ENCODE results near the gene TMEM17. TPM values are rescaled to one million over a fixed set of nuclear protein-coding genes. Genes with fewer than 3 reads are reported as not detected.

The TMEM17 gene, protein sequence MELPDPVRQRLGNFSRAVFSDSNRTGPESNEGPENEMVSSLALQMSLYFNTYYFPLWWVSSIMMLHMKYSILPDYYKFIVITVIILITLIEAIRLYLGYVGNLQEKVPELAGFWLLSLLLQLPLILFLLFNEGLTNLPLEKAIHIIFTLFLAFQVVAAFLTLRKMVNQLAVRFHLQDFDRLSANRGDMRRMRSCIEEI
- total RNA-seq (ENCODE audit: low replicate concordance): 1.8 and 2.4 TPM in 2 replicates

DNA sequence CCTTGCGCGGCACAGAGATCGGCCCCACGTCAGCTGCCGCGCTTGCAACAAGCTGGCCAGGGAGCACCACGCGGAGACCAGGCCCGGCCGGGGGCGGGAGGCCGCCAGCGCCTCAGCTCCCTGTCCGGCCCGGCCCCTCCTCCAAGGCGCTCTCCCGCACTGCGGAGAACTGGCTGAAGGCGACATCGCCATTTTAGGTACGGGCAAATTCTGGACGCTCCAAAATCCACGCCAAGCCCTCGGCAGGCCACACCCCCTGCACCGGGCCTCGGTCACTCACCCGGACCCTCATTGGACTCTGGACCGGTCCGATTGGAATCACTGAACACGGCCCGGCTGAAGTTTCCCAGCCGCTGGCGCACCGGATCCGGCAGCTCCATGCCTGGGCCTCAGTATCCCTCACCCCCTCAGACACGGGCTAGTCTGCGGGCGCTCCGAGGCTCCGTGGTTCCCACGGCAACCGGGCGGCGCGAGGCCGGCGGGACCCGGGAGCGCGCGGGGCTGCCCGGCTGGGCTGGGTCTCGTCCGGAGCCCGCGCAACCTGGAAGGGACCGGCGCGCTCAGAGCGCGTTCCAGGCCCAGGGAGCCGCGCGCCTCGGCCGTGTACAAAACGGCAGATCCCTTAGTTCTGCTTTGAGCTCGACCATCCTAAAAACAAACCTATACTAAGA, at the start of gene TMEM17:
TMEM17 (minus strand) TSS at position 446 of the 671 bp plus-strand sequence; CDS start at position 380, 66 bp downstream.
- Histone ChIP-seq H2AFZ (replicated peaks) (peak within 1 kb of the TSS; percentile 87), H3K9ac (peak within 1 kb of the TSS; percentile 40), H3K27me3 (no peaks in the 10 kb centered on the region), H3K4me3 (peak within 1 kb of the TSS; percentile 62), H3K79me2 (ENCODE audit: low read depth) (no peaks in the 10 kb centered on the region), H4K20me1 (ENCODE audit: low read depth) (no peaks in the 10 kb centered on the region), H3K9me3 (ENCODE audit: low read depth) (no peaks in the 10 kb centered on the region), H3F3A (ENCODE audit: low read depth) (peaks cover 13% of the 10 kb centered on the region), H3K4me2 (peak within 1 kb of the TSS; percentile 78), H3K27ac (peak within 1 kb of the TSS; percentile 68), H3K36me3 (no peaks in the 10 kb centered on the region), H3K4me1 (peaks cover 12% of the 10 kb centered on the region)
- peaks cover 13% of the 10 kb centered on the region for H3K4me1 Mint-ChIP-seq
- peak within 1 kb of the TSS; percentile 86 for H3K4me3 Mint-ChIP-seq
- TF ChIP-seq EZH2phosphoT487 (IDR thresholded peaks at IDR 0.05) (no peak), EZH2 (IDR thresholded peaks at IDR 0.05) (peak; percentile 53)
- DNase-seq (ENCODE audit: low spot score): peak; percentile 93
- no peaks in the 10 kb centered on the region for H3K27me3 Mint-ChIP-seq (ENCODE audit: insufficient read depth, low read depth)
- peak within 1 kb of the TSS; percentile 80 for H3K27ac Mint-ChIP-seq
- H3K9me3 Mint-ChIP-seq: no peaks in the 10 kb centered on the region
- peaks cover 3% of the 10 kb centered on the region for H3K36me3 Mint-ChIP-seq

- Histone ChIP-seq H3K9ac (no peak overlapping the region), H3K9me3 (ENCODE audit: low read depth) (no peaks in the 10 kb centered on the region), H4K20me1 (ENCODE audit: low read depth) (no peaks in the 10 kb centered on the region), H3F3A (ENCODE audit: low read depth) (no peaks in the 10 kb centered on the region), H3K27me3 (no peaks in the 10 kb centered on the region), H3K36me3 (no peaks in the 10 kb centered on the region), H3K79me2 (ENCODE audit: low read depth) (no peaks in the 10 kb centered on the region), H3K4me3 (no peak overlapping the region), H3K4me2 (no peak overlapping the region), H2AFZ (replicated peaks) (no peak overlapping the region), H3K27ac (no peak overlapping the region), H3K4me1 (no peaks in the 10 kb centered on the region)
- H3K27me3 Mint-ChIP-seq (ENCODE audit: insufficient read depth, low read depth): no peaks in the 10 kb centered on the region
- H3K36me3 Mint-ChIP-seq: no peaks in the 10 kb centered on the region
- DNase-seq (ENCODE audit: low spot score): no peak
- no peak overlapping the region for H3K27ac Mint-ChIP-seq
- no peak overlapping the region for H3K4me3 Mint-ChIP-seq
- TF ChIP-seq EZH2phosphoT487 (IDR thresholded peaks at IDR 0.05) (no peak), EZH2 (IDR thresholded peaks at IDR 0.05) (no peak)
- TF ChIP-seq, protein P1, sequence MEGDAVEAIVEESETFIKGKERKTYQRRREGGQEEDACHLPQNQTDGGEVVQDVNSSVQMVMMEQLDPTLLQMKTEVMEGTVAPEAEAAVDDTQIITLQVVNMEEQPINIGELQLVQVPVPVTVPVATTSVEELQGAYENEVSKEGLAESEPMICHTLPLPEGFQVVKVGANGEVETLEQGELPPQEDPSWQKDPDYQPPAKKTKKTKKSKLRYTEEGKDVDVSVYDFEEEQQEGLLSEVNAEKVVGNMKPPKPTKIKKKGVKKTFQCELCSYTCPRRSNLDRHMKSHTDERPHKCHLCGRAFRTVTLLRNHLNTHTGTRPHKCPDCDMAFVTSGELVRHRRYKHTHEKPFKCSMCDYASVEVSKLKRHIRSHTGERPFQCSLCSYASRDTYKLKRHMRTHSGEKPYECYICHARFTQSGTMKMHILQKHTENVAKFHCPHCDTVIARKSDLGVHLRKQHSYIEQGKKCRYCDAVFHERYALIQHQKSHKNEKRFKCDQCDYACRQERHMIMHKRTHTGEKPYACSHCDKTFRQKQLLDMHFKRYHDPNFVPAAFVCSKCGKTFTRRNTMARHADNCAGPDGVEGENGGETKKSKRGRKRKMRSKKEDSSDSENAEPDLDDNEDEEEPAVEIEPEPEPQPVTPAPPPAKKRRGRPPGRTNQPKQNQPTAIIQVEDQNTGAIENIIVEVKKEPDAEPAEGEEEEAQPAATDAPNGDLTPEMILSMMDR (IDR thresholded peaks at IDR 0.05): no peak
- peaks cover 3% of the 10 kb centered on the region for H3K9me3 Mint-ChIP-seq
- H3K4me1 Mint-ChIP-seq: no peaks in the 10 kb centered on the region
Observed at GRCh38 chr2:62554440-62554839, 48.4 kb upstream of the TMEM17 start.

- H3K4me3 Mint-ChIP-seq: no peak overlapping the region
- no peak overlapping the region for H3K27ac Mint-ChIP-seq
- Histone ChIP-seq H2AFZ (replicated peaks) (no peak overlapping the region), H3K36me3 (no peaks in the 10 kb centered on the region), H3K4me1 (no peaks in the 10 kb centered on the region), H3K9me3 (ENCODE audit: low read depth) (no peaks in the 10 kb centered on the region), H3F3A (ENCODE audit: low read depth) (no peaks in the 10 kb centered on the region), H3K79me2 (ENCODE audit: low read depth) (no peaks in the 10 kb centered on the region), H3K27me3 (no peaks in the 10 kb centered on the region), H3K4me2 (no peak overlapping the region), H3K27ac (no peak overlapping the region), H4K20me1 (ENCODE audit: low read depth) (no peaks in the 10 kb centered on the region), H3K9ac (no peak overlapping the region), H3K4me3 (no peak overlapping the region)
- no peaks in the 10 kb centered on the region for H3K27me3 Mint-ChIP-seq (ENCODE audit: insufficient read depth, low read depth)
- H3K9me3 Mint-ChIP-seq: peaks cover 3% of the 10 kb centered on the region
- TF ChIP-seq EZH2phosphoT487 (IDR thresholded peaks at IDR 0.05): no peak
- TF ChIP-seq, protein P1 (IDR thresholded peaks at IDR 0.05): no peak
- no peak for TF ChIP-seq EZH2 (IDR thresholded peaks at IDR 0.05)
- H3K4me1 Mint-ChIP-seq: no peaks in the 10 kb centered on the region
- no peak for DNase-seq (ENCODE audit: low spot score)
- no peaks in the 10 kb centered on the region for H3K36me3 Mint-ChIP-seq
Observed at GRCh38 chr2:62550461-62550860, 44.5 kb upstream of the TMEM17 start.

- no peaks in the 10 kb centered on the region for H3K27me3 Mint-ChIP-seq (ENCODE audit: insufficient read depth, low read depth)
- H3K9me3 Mint-ChIP-seq: peaks cover 3% of the 10 kb centered on the region
- H3K4me1 ChIP-seq: no peaks in the 10 kb centered on the region
- TF ChIP-seq EZH2phosphoT487 (IDR thresholded peaks at IDR 0.05) (no peak), EZH2 (IDR thresholded peaks at IDR 0.05) (no peak)
- TF ChIP-seq, protein P1 (IDR thresholded peaks at IDR 0.05): no peak
- no peaks in the 10 kb centered on the region for H3K36me3 ChIP-seq
- H3K4me1 Mint-ChIP-seq: no peaks in the 10 kb centered on the region
- no peaks in the 10 kb centered on the region for H3K36me3 Mint-ChIP-seq
- no peaks in the 10 kb centered on the region for H3F3A ChIP-seq (ENCODE audit: low read depth)
- no peak overlapping the region for H2AFZ ChIP-seq (replicated peaks)
- H3K9ac ChIP-seq: no peak overlapping the region
- no peaks in the 10 kb centered on the region for H3K79me2 ChIP-seq (ENCODE audit: low read depth)
- DNase-seq (ENCODE audit: low spot score): no peak
- no peak overlapping the region for H3K27ac ChIP-seq
- no peak overlapping the region for H3K27ac Mint-ChIP-seq
- no peaks in the 10 kb centered on the region for H3K9me3 ChIP-seq (ENCODE audit: low read depth)
- no peak overlapping the region for H3K4me3 Mint-ChIP-seq
- H4K20me1 ChIP-seq (ENCODE audit: low read depth): no peaks in the 10 kb centered on the region
- no peak overlapping the region for H3K4me2 ChIP-seq
- H3K4me3 ChIP-seq: no peak overlapping the region
- no peaks in the 10 kb centered on the region for H3K27me3 ChIP-seq
Observed at GRCh38 chr2:62547854-62548253, 41.9 kb upstream of the TMEM17 start.

Data from neural progenitor cell (in vitro differentiated cells).